B cell (primary cell): ENCODE measurements around the gene HSPA12A. TPM values are rescaled to one million over a fixed set of nuclear protein-coding genes. Genes with fewer than 3 reads are reported as not detected.

Experiments used
- ATAC-seq: fragments of 200-7000 bp; cut with Tn5 transposase; one replicate; pipeline ENCODE4 v1.10.0; 2021; ENCODE audit warnings: low read depth, mild to moderate bottlenecking, moderate number of reproducible peaks, moderate library complexity
- CTCF ChIA-PET: fragments of 350-600 bp; sonication (Branson Sonifier 250); formaldehyde crosslinking; loops from one replicate; lab custom pipeline; 2021; ENCODE audit warnings: antibody characterized with exemption, inconsistent platforms; lab: Charles Lee
- POLR2A ChIA-PET: fragments of 350-600 bp; sonication (Branson Sonifier 250); formaldehyde crosslinking; loops from one replicate; lab custom pipeline; 2021; ENCODE audit warnings: antibody characterized with exemption; lab: Charles Lee
- DNase-seq: peaks from one replicate; pipeline ENCODE4 v3.0.0; 2013
- H2AFZ ChIP-seq: 2 replicates; pipeline ENCODE4 v1.6.1; 2012; ENCODE audit warnings: mild to moderate bottlenecking, low read depth, low read length; ENCODE audit not compliant: insufficient read depth, poor library complexity, severe bottlenecking
- H3K27ac ChIP-seq, 2 donors: 1 replicate in 1 of 2; 2 replicates in 1 of 2; pipeline ENCODE4 v1.5.1; 2012 to 2013; ENCODE audit warnings: low read length in 2 of 2, mild to moderate bottlenecking in 2 of 2, moderate library complexity in 1 of 2
- H3K27me3 ChIP-seq, 4 experiments: fragments of 200-600 bp in 1 of 4; sonication (generic) in 1 of 4; replicated peaks in 1 of 4; 1 replicate in 2 of 4; 2 replicates in 2 of 4; pipeline versions ENCODE4 v1.6.1 to v1.7.0; 2013 to 2016; ENCODE audit warnings: low read length in 3 of 4, mild to moderate bottlenecking in 2 of 4, mixed read lengths in 1 of 4, moderate library complexity in 1 of 4; ENCODE audit not compliant: insufficient read depth in 4 of 4, control insufficient read depth in 3 of 4; ENCODE audit errors: control extremely low read depth in 1 of 4
- H3K36me3 ChIP-seq, 2 experiments: replicated peaks in 1 of 2; 1 replicate in 1 of 2; 2 replicates in 1 of 2; pipeline versions ENCODE4 v1.6.1 to v1.7.1; 2013; ENCODE audit warnings: low read length in 1 of 2; ENCODE audit not compliant: insufficient read depth in 2 of 2, control insufficient read depth in 1 of 2; ENCODE audit errors: control extremely low read depth in 1 of 2, extremely low read depth in 1 of 2
- H3K4me1 ChIP-seq, 2 donors: fragments of 200-600 bp in 1 of 2; sonication (generic) in 1 of 2; 1 replicate in 1 of 2; 2 replicates in 1 of 2; pipeline versions ENCODE4 v1.5.1 to v1.6.1; 2013 to 2017; ENCODE audit warnings: low read length in 2 of 2; ENCODE audit not compliant: control insufficient read depth in 2 of 2, insufficient read depth in 2 of 2
- H3K4me2 ChIP-seq: replicated peaks from 2 replicates; pipeline ENCODE3; 2012; ENCODE audit warnings: mild to moderate bottlenecking, low read depth, low read length; ENCODE audit not compliant: poor library complexity, severe bottlenecking
- H3K4me3 ChIP-seq, 5 experiments: fragments of 200-600 bp in 1 of 5; sonication (generic) in 1 of 5; 1 replicate in 3 of 5; 2 replicates in 2 of 5; pipeline versions ENCODE4 v1.5.1 to v1.7.0; 2011 to 2016; ENCODE audit warnings: low read length in 4 of 5, mild to moderate bottlenecking in 4 of 5, low read depth in 2 of 5, control low read depth in 1 of 5, moderate library complexity in 1 of 5; ENCODE audit not compliant: insufficient read depth in 1 of 5; ENCODE audit errors: control extremely low read depth in 1 of 5, extremely low read depth in 1 of 5
- H3K79me2 ChIP-seq: fragments of 200-600 bp; sonication (generic); one replicate; pipeline ENCODE4 v1.6.0; 2016; ENCODE audit warnings: low read length; ENCODE audit not compliant: control insufficient read depth, insufficient read depth
- H3K9ac ChIP-seq: fragments of 200-600 bp; sonication (generic); 2 replicates; pipeline ENCODE4 v1.6.1; 2017; ENCODE audit warnings: mild to moderate bottlenecking, low read length, moderate library complexity
- H3K9me3 ChIP-seq, 3 donors: one replicate each; pipeline versions ENCODE4 v1.6.1 to v1.7.1; 2013; ENCODE audit warnings: low read length in 2 of 3; ENCODE audit not compliant: control insufficient read depth in 2 of 3, insufficient read depth in 1 of 3; ENCODE audit errors: control extremely low read depth in 1 of 3
- H4K20me1 ChIP-seq: 2 replicates; pipeline ENCODE4 v1.6.0; 2012; ENCODE audit warnings: mild to moderate bottlenecking, low read length; ENCODE audit not compliant: insufficient read depth, control insufficient read depth, poor library complexity, severe bottlenecking
- H3K27ac Mint-ChIP-seq: one replicate; pipeline ENCODE4 v1.8.0; 2021; ENCODE audit warnings: mixed read lengths
- H3K27me3 Mint-ChIP-seq: one replicate; pipeline ENCODE4 v1.8.0; 2021; ENCODE audit warnings: mixed read lengths
- H3K4me1 Mint-ChIP-seq: one replicate; pipeline ENCODE4 v1.8.0; 2021; ENCODE audit warnings: mixed read lengths
- H3K4me3 Mint-ChIP-seq: one replicate; pipeline ENCODE4 v1.8.0; 2021; ENCODE audit warnings: mixed read lengths
- H3K9me3 Mint-ChIP-seq: one replicate; pipeline ENCODE4 v1.8.0; 2022; ENCODE audit warnings: mixed read lengths; ENCODE audit not compliant: insufficient read depth
- CTCF ChIP-seq: fragments of 200-600 bp; IDR thresholded peaks from one replicate; pipeline ENCODE4 v1.8.0; 2022; ENCODE audit warnings: antibody characterized with exemption, mild to moderate bottlenecking
- EZH2 ChIP-seq: IDR thresholded peaks from 2 replicates; pipeline ENCODE4 v1.6.1; 2012; ENCODE audit warnings: borderline replicate concordance, low read depth, mild to moderate bottlenecking, moderate library complexity, low read length; ENCODE audit not compliant: insufficient read depth, poor library complexity, severe bottlenecking
- WGBS: methylation state at CpG from one replicate; pipeline ENCODE4 v1.1.5; 2013; ENCODE audit warnings: missing lambda C conversion rate; ENCODE audit not compliant: insufficient coverage; 5-methylcytosine and 5-hydroxymethylcytosine counted together
- intact Hi-C: fragments of 100-400 bp; cut with micrococcal nuclease; formaldehyde crosslinking; loops from one replicate; pipeline ENCODE4 v1.10.0; 2022
- polyA plus RNA-seq: library from polyadenylated mRNA; depleted of rRNA; stranded (reverse); fragments of >200 nt; gene quantifications from 2 replicates; pipeline ENCODE4 v1.2.3, GENCODE V29; 2012
- total RNA-seq, 2 donors: library from RNA; stranded (reverse); fragments of 120-200 nt in 1 of 2; gene quantifications; 1 replicate in 1 of 2; 2 replicates in 1 of 2; pipeline versions ENCODE4 v1.2.3 to v1.2.4, GENCODE V29; 2013 to 2022

Gene HSPA12A
- total and polyA plus RNA-seq, 2 donors (not counting 1 experiment from before 2014, with no cell fraction given): 2.1 to 17.7 TPM

- WGBS: 85% methylated on average over 2 of the region's 4 CpGs
- H3K9me3 Mint-ChIP-seq: no peaks in the 10 kb centered on the region
- Histone ChIP-seq H4K20me1 (no peaks in the 10 kb centered on the region), H3K9ac (no peak overlapping the region), H3K4me1 (no peaks in the 10 kb centered on the region), H3K9me3 (peaks cover 0 to 11% (median 0%) of the 10 kb centered on the region in 3 donors), H3K79me2 (no peaks in the 10 kb centered on the region), H2AFZ (no peak overlapping the region), H3K36me3 (no peaks in the 10 kb centered on the region), H3K4me3 (no peak overlapping the region), H3K27ac (no peak overlapping the region), H3K4me2 (no peak overlapping the region), H3K27me3 (no peaks in the 10 kb centered on the region)
- DNase-seq: no peak
- intact Hi-C loops: no loop called here
- H3K4me3 Mint-ChIP-seq: no peak overlapping the region
- no peak overlapping the region for H3K27ac Mint-ChIP-seq
- ChIA-PET POLR2A (no interaction called here), CTCF (no interaction called here)
- H3K4me1 Mint-ChIP-seq: no peaks in the 10 kb centered on the region
- peaks cover 33% of the 10 kb centered on the region for H3K27me3 Mint-ChIP-seq
- TF ChIP-seq CTCF (no peak), EZH2 (no peak)
- no peak for ATAC-seq
Measured at GRCh38 chr10:116733566-116733965, 8.8 kb downstream of the HSPA12A start.

GRCh38 chr10:116732573-116732972, 9.8 kb downstream of the HSPA12A start:
- WGBS: 89% methylated on average over 6 of the region's 8 CpGs
- H2AFZ ChIP-seq: no peak overlapping the region
- no peak overlapping the region for H3K4me3 ChIP-seq
- no peak for ATAC-seq
- H3K4me1 Mint-ChIP-seq: no peaks in the 10 kb centered on the region
- no peak overlapping the region for H3K27ac ChIP-seq
- POLR2A ChIA-PET: no interaction called here
- H4K20me1 ChIP-seq: no peaks in the 10 kb centered on the region
- CTCF ChIA-PET: interaction anchor here (0.7 kb wide), 1 partner anchor 18 kb away, joined by 3 read pairs; no protein-coding TSS in a partner anchor
- H3K79me2 ChIP-seq: no peaks in the 10 kb centered on the region
- no peaks in the 10 kb centered on the region for H3K4me1 ChIP-seq
- H3K4me2 ChIP-seq: no peak overlapping the region
- H3K9ac ChIP-seq: no peak overlapping the region
- peaks cover 0 to 7% (median 0%) of the 10 kb centered on the region in 3 donors for H3K9me3 ChIP-seq
- H3K36me3 ChIP-seq: no peaks in the 10 kb centered on the region
- no peak for DNase-seq
- peaks cover 0 to 3% (median 0%) of the 10 kb centered on the region in 4 experiments for H3K27me3 ChIP-seq
- H3K4me3 Mint-ChIP-seq: no peak overlapping the region
- H3K9me3 Mint-ChIP-seq: no peaks in the 10 kb centered on the region
- H3K27ac Mint-ChIP-seq: no peak overlapping the region
- intact Hi-C loops: no loop called here
- no peak for TF ChIP-seq EZH2
- no peak for TF ChIP-seq CTCF
- H3K27me3 Mint-ChIP-seq: peaks cover 24% of the 10 kb centered on the region
